T1000 (cell line): ENCODE measurements around the gene FHAD1.

Experiments
- DNase-seq: peaks from one replicate; lab custom pipeline; 2025; ENCODE audit warnings: mixed read lengths; lab: John Stamatoyannopoulos, UW

Gene FHAD1

DNA sequence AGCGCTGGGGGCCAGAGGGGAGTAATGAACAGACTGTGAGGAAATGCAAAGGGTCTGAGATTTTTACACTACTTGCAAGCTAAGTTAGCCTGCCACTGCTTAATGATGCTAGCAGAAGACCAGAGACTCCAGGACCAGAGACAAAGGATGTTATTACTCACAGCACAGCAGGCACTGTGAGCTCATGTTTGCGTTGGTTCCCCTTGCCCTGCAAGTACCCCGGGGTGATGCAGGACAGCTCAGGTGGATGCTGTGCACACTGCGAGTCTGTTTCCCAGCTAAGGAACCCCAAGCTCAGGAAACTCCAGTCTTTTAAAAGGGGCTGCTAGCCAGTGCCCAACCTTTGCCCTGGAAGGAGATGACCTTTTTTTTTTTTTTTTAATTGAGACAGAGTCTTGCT, 1.2 kb downstream of the FHAD1 start:
- no peak for DNase-seq

DNA sequence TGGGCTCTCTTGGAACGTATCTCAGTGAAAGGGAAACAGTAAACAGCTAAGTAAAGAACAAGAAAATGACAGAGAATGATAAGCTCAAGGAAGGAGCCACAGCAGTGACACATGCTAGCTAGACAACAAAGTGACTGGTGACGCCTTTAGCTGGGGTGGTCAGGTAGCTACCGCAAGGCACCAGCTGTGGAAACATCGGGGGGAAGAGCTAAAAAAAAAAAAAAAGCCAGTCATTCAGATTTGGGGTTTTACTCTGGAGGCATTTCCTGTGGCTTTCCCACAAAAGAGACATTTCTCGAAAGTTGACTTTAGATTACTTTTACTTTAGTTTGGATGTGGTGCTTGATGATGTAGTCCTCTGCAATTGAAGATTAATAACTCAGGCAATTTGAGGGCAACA, 2.1 kb downstream of the FHAD1 start:
- no peak for DNase-seq

DNA sequence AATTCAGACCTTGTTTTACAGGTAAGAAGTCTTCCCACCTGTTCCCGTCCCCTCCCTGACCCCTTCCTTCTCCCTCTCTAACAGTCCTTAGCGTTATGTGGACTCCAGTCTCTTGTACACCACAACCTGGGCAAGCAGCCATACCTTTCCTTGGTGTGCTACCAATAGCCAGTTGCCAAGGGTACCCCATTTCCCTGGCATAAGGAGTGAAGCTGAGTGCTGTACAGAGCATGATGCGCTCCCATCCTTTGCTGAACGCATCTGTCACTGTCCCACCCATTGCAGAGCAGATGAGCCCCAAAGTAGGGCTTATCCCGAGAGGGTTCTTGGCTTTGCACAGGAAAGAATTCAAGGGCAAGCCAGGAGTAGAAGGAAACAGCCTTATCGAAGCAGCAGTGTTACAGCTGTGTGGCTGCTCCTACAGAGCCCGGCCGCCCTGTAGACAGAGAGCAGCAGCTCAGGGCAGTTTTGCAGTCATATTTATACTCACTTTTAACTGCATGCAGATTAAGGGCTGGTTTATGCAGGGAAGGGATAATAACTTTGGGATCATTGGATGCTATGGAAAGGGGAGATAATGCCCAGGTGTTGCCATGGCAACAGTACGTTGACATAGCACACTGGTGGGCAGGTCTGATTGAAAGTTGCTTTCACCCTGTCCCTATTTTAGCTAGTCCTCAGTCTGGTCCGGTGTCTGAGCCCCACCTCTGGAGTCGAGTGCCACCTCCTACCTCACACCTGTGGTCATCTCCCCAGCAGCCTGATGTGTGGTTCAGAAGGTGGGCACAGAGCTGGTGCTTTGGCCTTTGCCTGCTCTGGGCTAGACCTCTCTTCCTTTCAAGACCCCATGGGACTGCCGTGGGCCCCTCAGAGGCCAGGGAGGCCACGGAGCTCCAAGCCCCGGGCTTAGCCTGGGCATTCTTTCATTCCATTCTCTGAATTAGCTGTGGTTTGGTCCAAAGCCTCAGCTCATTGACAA, 5.1 kb downstream of the FHAD1 start:
- DNase-seq: no peak

GRCh38 chr1:15254559-15254958, 7.5 kb downstream of the FHAD1 start:
- DNase-seq: no peak

DNA sequence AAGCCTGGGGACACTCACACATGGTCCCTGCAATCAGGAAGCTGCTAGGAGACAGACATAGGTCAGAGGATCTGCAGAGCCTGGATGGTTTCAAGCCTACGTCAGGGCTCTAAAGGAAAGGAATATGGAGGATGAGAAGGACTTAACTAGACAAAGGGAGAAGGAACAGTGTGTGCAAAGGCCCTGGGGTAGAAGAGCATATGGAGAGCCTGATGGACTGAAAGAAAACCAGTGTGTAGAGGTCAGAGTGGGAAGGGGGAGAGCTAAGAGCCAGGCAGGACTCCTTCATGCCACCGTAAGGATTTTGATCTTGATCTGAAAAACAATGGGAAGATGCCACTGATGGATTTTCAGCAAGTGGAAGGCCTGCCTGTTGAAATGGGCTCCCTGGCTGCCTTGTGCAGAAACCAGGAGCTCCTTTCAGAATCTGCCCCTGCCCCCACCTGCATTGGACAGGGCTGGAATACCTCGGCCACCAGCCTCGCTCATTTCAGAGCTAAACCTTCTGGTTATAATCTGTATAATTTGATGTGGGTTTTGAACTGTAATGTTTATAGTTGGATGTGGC, 8.6 kb downstream of the FHAD1 start:
- DNase-seq: no peak

DNA sequence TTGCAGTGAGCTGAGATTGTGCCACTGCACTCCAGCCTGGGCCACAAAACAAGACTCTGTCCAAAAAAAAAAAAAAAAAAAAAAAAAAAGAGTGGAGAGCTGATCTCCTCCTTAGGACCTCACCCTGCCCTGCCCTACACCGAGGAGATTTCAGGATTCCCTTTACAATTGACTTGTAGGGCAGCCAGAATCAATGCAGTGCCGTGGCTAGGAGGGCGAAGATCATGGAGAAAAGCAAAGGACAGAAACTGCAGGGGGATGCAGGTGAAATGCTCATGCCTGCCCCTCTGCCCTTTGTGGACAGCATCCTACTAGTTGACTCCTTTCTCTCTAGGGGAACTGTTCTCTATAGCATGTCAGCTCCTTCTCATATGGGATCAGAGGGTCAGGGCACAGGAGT, 9.6 kb downstream of the FHAD1 start:
- no peak for DNase-seq

DNA sequence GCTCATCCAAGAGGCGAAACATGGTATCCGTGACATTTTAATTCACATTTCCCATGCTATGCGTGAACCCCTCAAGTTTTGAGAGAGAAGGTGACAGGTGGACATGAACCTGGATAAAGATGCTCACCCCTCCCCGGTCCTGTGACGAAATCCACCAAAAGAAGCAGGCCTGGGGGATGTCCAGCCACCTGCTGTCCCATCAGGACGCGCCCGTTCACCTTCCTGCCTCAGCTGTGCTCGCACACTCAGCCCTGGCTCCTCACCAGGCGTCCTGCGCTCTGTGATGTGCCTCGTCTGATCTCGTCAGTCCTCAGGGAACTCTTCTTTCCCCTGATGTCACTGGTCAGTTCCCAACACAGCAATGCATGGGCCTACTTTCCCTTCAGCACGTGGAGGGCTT, 10.3 kb downstream of the FHAD1 start:
- DNase-seq: no peak

- DNase-seq: no peak
Observed at GRCh38 chr1:15258833-15259621, 12.0 kb downstream of the FHAD1 start.

DNA sequence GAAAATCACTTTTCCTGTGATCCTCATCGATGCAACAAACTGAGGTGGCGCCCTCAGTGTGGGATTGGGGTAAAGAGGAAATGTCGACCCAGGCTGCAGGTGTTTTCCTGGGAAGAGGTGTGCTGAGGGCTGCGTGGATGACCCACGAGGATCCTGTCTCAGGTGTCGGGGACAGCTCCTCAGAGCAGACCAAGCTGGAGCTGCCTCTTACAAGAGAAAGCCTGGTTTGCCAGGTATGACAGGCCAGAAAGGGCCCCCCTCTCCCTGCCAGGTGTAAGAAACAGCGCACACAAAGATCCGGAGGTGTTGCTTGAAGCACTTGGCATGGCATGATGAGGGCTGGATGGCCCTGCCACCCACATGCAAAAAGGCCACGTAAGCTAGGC, 12.6 kb downstream of the FHAD1 start:
- DNase-seq: no peak

- DNase-seq: peak; percentile 13
Observed at GRCh38 chr1:15260418-15261154, 13.6 kb downstream of the FHAD1 start.

- DNase-seq: no peak
Observed at GRCh38 chr1:15261155-15262002, 14.4 kb downstream of the FHAD1 start.

- DNase-seq: no peak
Observed at GRCh38 chr1:15262003-15262377, 15.0 kb downstream of the FHAD1 start.

DNA sequence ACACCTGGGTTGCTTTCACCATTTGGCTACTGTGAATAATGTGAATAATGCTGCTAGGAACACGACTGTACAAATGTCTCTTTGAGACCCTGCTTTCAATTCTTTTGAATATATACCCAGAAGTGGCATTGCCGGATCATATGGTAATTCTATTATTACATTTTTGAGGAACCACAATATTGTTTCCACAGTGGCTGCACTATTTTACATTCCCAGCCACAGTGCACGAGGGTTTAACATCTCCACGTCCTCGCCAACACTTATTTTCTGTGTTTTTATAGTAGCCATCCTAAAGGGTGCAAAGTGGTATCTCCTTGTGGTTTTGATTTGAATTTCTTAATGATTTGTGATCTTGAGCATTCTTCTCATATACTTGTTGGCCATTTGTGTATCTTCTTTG, 15.7 kb downstream of the FHAD1 start:
- no peak for DNase-seq

- no peak for DNase-seq
Observed at GRCh38 chr1:15264769-15265168, 17.7 kb downstream of the FHAD1 start.

- no peak for DNase-seq
Observed at GRCh38 chr1:15271196-15271595, 24.2 kb downstream of the FHAD1 start.

DNA sequence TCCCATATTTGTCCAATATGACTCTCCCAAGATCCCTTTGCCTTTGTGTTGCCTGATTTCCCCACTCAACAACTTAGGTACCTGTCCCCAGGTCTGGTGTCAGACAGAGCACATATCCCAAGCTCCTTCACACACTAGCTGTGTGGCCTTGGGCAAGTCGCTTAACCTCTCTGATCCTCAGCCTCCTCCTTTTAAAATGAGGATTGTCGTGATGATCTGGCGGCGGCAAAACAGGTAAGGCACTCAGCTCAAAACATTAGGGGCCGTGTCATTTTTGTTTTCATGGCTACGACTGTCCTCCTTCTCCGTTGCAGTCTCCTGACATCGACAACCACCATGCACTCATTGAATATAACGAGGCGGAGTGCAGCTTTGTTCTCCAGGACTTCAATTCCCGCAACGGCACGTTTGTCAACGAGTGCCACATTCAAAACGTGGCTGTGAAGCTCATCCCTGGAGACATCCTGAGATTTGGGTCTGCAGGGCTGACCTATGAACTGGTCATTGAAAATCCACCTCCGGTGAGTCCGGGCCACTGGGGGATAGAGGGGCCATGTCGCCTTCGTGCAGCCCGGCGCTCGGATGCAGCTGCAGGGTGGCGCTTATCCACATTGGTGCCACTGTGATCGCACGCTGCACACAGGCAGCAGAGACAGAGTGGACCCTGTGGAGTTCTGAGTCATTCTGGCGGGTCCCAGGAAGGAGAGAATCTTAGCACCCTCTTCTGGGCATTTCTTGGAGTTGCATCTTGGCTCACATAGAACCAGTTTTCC, 25.2 kb downstream of the FHAD1 start:
- DNase-seq: peak; percentile 46

- no peak for DNase-seq
Observed at GRCh38 chr1:15272782-15273127, 25.7 kb downstream of the FHAD1 start.

GRCh38 chr1:15273274-15273673, 26.3 kb downstream of the FHAD1 start:
- no peak for DNase-seq

- no peak for DNase-seq
Observed at GRCh38 chr1:15275921-15276683, 29.1 kb downstream of the FHAD1 start.
